ENCODE measurements around the gene RNASET2. TPM values are rescaled to one million over a fixed set of nuclear protein-coding genes. Genes with fewer than 3 reads are reported as not detected.

RNASET2 gene
- polyA plus RNA-seq, 3 donors, result 432 to 562 (median 493) TPM

DNA sequence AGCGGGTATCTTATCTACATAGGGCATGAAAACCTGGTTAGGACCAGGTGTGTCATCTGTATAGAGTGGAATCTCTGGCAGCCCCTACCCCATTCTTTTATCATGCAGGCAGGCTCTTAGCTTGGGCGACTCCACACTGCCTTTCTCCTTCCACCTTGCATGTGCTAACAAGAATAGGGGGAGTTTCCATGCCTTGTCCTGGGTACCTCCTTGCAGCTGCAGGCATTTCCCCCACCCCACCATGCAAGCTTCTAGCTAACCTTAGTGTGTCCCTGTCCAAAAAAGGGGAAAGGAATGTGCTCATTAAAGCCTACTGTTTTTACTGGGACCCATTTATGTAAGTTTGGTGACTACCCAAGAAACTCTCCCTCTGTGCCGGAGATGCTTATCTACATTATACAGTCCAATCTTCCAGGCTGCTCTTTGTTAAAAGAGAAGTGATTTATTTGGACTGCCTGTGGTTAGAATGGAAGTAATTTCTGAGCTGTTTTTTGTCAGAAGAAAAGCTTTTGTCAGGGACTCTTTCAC lies 32.4 kb upstream of the RNASET2 start:
- WGBS (ENCODE audit: insufficient coverage), result no CpG with 5 or more reads among the region's 3 CpGs
- Mint-ChIP-seq H3K36me3 (peaks cover 15 to 30% of the 10 kb centered on the region in 2 donors), H3K9me3 (no peaks in the 10 kb centered on the region), H3K4me3 (no peak overlapping the region), H3K27me3 (ENCODE audit: low read depth in 3 of 3) (peaks cover 0 to 1% (median 0%) of the 10 kb centered on the region in 3 donors), H3K4me1 (peaks cover 8% of the 10 kb centered on the region), H3K27ac (peak overlapping the region in 1 of 7 donors; percentile 44)
- Histone ChIP-seq H3K9me3 (replicated peaks in 1 of 2; ENCODE audit: control insufficient read depth in 1 of 2, insufficient read depth in 1 of 2, low read length in 2 of 2) (no peaks in the 10 kb centered on the region), H3K4me3 (replicated peaks in 1 of 3; ENCODE audit: low read depth in 2 of 3, low read length in 3 of 3) (no peak overlapping the region), H3K27ac (ENCODE audit: low read depth in 1 of 2, low read length in 2 of 2) (no peak overlapping the region), H3K27me3 (ENCODE audit: control insufficient read depth in 2 of 2, insufficient read depth in 2 of 2, low read length in 2 of 2) (no peaks in the 10 kb centered on the region), H4K20me1 (ENCODE audit: insufficient read depth, low read length) (no peaks in the 10 kb centered on the region), H3K36me3 (replicated peaks in 1 of 2; ENCODE audit: control insufficient read depth in 1 of 2, insufficient read depth in 2 of 2, low read length in 2 of 2) (peaks cover 3 to 22% of the 10 kb centered on the region in 2 donors), H3K79me2 (ENCODE audit: insufficient read depth, low read length) (peaks cover 74% of the 10 kb centered on the region), H2AFZ (ENCODE audit: insufficient read depth, low read depth, low read length, poor library complexity, severe bottlenecking) (no peak overlapping the region), H3K4me1 (ENCODE audit: control insufficient read depth in 1 of 2, insufficient read depth in 2 of 2, low read length in 2 of 2) (no peaks in the 10 kb centered on the region), H3K4me2 (replicated peaks; ENCODE audit: extremely low read depth, low read length, poor library complexity, severe bottlenecking) (no peak overlapping the region), H3K9ac (ENCODE audit: insufficient read depth, low read length, poor library complexity, severe bottlenecking) (no peak overlapping the region)
- TF ChIP-seq, protein P1, sequence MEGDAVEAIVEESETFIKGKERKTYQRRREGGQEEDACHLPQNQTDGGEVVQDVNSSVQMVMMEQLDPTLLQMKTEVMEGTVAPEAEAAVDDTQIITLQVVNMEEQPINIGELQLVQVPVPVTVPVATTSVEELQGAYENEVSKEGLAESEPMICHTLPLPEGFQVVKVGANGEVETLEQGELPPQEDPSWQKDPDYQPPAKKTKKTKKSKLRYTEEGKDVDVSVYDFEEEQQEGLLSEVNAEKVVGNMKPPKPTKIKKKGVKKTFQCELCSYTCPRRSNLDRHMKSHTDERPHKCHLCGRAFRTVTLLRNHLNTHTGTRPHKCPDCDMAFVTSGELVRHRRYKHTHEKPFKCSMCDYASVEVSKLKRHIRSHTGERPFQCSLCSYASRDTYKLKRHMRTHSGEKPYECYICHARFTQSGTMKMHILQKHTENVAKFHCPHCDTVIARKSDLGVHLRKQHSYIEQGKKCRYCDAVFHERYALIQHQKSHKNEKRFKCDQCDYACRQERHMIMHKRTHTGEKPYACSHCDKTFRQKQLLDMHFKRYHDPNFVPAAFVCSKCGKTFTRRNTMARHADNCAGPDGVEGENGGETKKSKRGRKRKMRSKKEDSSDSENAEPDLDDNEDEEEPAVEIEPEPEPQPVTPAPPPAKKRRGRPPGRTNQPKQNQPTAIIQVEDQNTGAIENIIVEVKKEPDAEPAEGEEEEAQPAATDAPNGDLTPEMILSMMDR (IDR thresholded peaks at IDR 0.05), result no peak
- intact Hi-C loops (cut with micrococcal nuclease), result loop anchor here (5.0 kb wide), 1 partner anchor 201 kb away; no protein-coding TSS in a partner anchor
- DNase-seq, result no peak

DNA sequence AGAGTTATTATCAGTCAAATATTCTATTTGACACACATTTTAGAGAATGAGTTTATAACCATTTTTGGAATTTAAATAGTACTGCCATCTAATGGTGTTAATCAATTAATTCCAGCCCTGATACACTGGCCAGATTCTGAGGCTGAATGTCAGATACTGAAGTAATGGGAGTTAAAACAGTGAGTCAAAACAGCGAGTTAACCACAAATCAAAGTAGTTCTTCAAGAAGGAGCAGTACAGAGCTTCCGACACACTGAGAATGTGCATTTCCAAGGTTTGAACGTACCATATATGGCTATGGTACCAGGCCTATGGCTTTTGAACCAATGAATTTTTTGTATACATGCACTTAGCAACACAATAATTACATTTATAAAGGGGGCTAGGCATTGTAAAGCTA lies 31.6 kb upstream of the RNASET2 start:
- Mint-ChIP-seq H3K27ac (no peak overlapping the region), H3K27me3 (ENCODE audit: low read depth in 3 of 3) (peaks cover 0 to 1% (median 0%) of the 10 kb centered on the region in 3 donors)

More for the DNA sequence above, 31.6 kb upstream of the RNASET2 start:
- Histone ChIP-seq H3K9me3 (replicated peaks in 1 of 2; ENCODE audit: control insufficient read depth in 1 of 2, insufficient read depth in 1 of 2, low read length in 2 of 2) (no peaks in the 10 kb centered on the region), H3K36me3 (replicated peaks in 1 of 2; ENCODE audit: control insufficient read depth in 1 of 2, insufficient read depth in 2 of 2, low read length in 2 of 2) (peaks cover 3 to 22% of the 10 kb centered on the region in 2 donors), H2AFZ (ENCODE audit: insufficient read depth, low read depth, low read length, poor library complexity, severe bottlenecking) (no peak overlapping the region), H3K4me3 (replicated peaks in 1 of 3; ENCODE audit: low read depth in 2 of 3, low read length in 3 of 3) (no peak overlapping the region), H4K20me1 (ENCODE audit: insufficient read depth, low read length) (no peaks in the 10 kb centered on the region), H3K27me3 (ENCODE audit: control insufficient read depth in 2 of 2, insufficient read depth in 2 of 2, low read length in 2 of 2) (no peaks in the 10 kb centered on the region), H3K9ac (ENCODE audit: insufficient read depth, low read length, poor library complexity, severe bottlenecking) (no peak overlapping the region), H3K27ac (ENCODE audit: low read depth in 1 of 2, low read length in 2 of 2) (no peak overlapping the region), H3K4me1 (ENCODE audit: control insufficient read depth in 1 of 2, insufficient read depth in 2 of 2, low read length in 2 of 2) (no peaks in the 10 kb centered on the region), H3K4me2 (replicated peaks; ENCODE audit: extremely low read depth, low read length, poor library complexity, severe bottlenecking) (no peak overlapping the region), H3K79me2 (ENCODE audit: insufficient read depth, low read length) (peaks cover 66% of the 10 kb centered on the region)
- no peaks in the 10 kb centered on the region for H3K9me3 Mint-ChIP-seq
- TF ChIP-seq, protein P1 (IDR thresholded peaks at IDR 0.05), result no peak
- DNase-seq, result no peak
- H3K4me1 Mint-ChIP-seq, result peaks cover 8% of the 10 kb centered on the region
- no peak overlapping the region for H3K4me3 Mint-ChIP-seq
- peaks cover 19 to 30% of the 10 kb centered on the region in 2 donors for H3K36me3 Mint-ChIP-seq
- intact Hi-C loops (cut with micrococcal nuclease), result loop anchor here (5.0 kb wide), 1 partner anchor 201 kb away; no protein-coding TSS in a partner anchor
- WGBS (ENCODE audit: insufficient coverage), result 71% methylated on average over 2 of the region's 3 CpGs

Data from CD14-positive monocyte (primary cell).